ENCODE measurements around the gene GREM1.

Gene GREM1

DNA sequence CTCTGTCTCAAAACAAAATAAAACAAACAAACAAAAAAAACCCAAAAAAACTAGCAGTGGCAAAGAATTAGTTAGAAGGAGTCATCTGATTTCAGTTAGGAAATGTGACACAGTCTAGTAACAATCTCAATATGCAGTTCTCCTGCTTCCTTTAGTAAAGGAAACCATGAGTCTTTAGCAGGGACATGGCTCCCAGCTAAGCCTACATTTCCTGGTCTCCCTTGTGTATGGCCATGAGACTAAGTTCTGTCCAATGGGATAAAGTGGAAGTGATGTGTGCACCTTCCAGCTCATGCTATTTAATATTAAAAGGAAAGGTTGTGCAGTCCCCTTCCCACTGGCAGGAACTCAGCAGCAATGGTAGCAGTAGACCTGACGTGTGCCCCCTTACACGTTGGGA lies 74.6 kb downstream of the GREM1 start:
- DNase-seq = no peak
